H1 (cell line): ENCODE measurements around the gene SDR39U1. TPM values are rescaled to one million over a fixed set of nuclear protein-coding genes. Genes with fewer than 3 reads are reported as not detected.

Experiments used
- TBP ChIP-seq: IDR thresholded peaks from 2 replicates; pipeline ENCODE4 v1.6.1; 2011; ENCODE audit warnings: low read depth, low read length, improper control_type of control experiment
- polyA plus RNA-seq, 7 experiments: library from polyadenylated mRNA; depleted of rRNA in 3 of 7; stranded (reverse) in 5 of 7; unstranded in 2 of 7; fragments of >200 nt in 5 of 7; fragments of 200-250 nt in 2 of 7; gene quantifications; 1 replicate in 5 of 7; 2 replicates in 1 of 7; 4 replicates in 1 of 7; pipeline versions ENCODE4 v1.2.1 to v1.2.3, GENCODE V29; 2011 to 2013; ENCODE audit warnings: missing spikeins in 2 of 7, mixed read lengths in 2 of 7
- total RNA-seq: library from RNA; stranded (reverse); fragmentation: NEBNext Ultra II Directional; extraction: Animal tissue kit (Norgen Biotek cat#: 25700); gene quantifications from 2 replicates; pipeline ENCODE4 v1.2.1, GENCODE V29; 2021

The SDR39U1 gene
- total and polyA plus RNA-seq, 2 of the 8 experiments (the other 6 are each of a cell fraction or from before 2014, with no cell fraction given) = 46.7 to 98.8 TPM

DNA sequence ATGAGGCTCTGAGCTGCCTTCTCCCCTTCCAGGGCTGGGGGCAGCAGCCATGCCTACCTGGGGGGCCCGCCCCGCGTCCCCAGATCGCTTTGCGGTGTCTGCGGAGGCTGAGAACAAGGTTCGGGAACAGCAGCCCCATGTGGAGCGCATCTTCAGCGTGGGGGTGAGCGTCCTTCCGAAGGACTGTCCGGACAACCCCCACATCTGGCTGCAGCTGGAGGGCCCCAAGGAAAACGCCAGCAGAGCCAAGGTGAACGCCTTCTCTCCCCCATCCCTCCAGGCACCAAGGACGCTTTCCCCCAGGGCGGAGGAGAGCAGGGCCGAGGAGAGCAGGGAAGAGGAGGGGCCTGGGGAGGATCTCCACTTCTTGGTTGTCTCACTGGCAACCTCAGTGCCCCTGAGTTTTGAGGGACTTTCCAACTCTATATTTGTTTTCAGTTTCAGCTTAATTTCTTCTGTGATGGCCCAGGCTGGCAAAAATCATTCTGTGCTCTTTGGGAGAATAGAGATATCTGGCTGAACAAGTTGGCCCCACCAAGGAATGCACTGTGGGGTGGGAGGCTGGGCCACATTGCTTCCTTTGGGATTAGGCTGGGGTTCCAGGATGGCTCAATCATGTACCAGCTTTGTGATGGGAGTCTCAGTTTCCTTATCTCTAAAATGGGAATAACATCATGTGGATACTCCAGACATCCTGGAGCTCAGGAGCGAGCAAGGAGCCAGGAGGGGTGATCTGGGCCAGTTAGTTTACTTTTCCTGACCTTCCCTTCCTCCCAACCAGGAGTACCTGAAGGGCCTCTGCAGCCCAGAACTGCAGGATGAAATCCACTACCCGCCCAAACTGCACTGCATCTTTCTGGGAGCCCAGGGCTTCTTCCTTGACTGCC lies 11.7 kb downstream of the SDR39U1 start (continued):
- no peak for TF ChIP-seq TBP
